A549 (cell line): ENCODE measurements around the gene MSL1.

Experiments
- CHD2 ChIP-seq: fragments of 150-350 bp; IDR thresholded peaks from 2 replicates; pipeline ENCODE4 v1.6.1; 2014; ENCODE audit warnings: low read length; ENCODE audit not compliant: partially characterized antibody
- EP300 ChIP-seq, 2 experiments: fragments of >200 bp; sonication (Bioruptor Twin); formaldehyde crosslinking; IDR thresholded peaks; 2 replicates in 1 of 2; 3 replicates in 1 of 2; pipeline ENCODE4 v1.6.1; 2016 to 2017
- JUN ChIP-seq, 2 experiments: fragments of >200 bp; sonication (Bioruptor Twin); formaldehyde crosslinking; IDR thresholded peaks; 2 replicates in 1 of 2; 3 replicates in 1 of 2; pipeline ENCODE4 v1.6.1; 2016 to 2017
- KDM5A ChIP-seq: fragments of 200-600 bp; sonication (generic); IDR thresholded peaks from 2 replicates; pipeline ENCODE4 v1.6.1; 2016; ENCODE audit warnings: antibody characterized with exemption, mild to moderate bottlenecking
- POLR2A ChIP-seq: IDR thresholded peaks from 2 replicates; pipeline ENCODE4 v1.6.1; 2012; ENCODE audit warnings: mild to moderate bottlenecking, low read length
- TF ChIP-seq, protein P1 (sequence below): IDR thresholded peaks from 2 replicates; pipeline ENCODE4 v1.6.1; 2012
- TF ChIP-seq, protein P2 (sequence below): fragments of >200 bp; sonication (Bioruptor Twin); formaldehyde crosslinking; IDR thresholded peaks from 3 replicates; pipeline ENCODE4 v1.5.1; 2016
- TF ChIP-seq, protein P3 (sequence below): fragments of 200-600 bp; sonication (generic); IDR thresholded peaks from 2 replicates; pipeline ENCODE4 v1.6.1; 2016; ENCODE audit warnings: antibody characterized with exemption, mild to moderate bottlenecking, moderate library complexity

DNA sequence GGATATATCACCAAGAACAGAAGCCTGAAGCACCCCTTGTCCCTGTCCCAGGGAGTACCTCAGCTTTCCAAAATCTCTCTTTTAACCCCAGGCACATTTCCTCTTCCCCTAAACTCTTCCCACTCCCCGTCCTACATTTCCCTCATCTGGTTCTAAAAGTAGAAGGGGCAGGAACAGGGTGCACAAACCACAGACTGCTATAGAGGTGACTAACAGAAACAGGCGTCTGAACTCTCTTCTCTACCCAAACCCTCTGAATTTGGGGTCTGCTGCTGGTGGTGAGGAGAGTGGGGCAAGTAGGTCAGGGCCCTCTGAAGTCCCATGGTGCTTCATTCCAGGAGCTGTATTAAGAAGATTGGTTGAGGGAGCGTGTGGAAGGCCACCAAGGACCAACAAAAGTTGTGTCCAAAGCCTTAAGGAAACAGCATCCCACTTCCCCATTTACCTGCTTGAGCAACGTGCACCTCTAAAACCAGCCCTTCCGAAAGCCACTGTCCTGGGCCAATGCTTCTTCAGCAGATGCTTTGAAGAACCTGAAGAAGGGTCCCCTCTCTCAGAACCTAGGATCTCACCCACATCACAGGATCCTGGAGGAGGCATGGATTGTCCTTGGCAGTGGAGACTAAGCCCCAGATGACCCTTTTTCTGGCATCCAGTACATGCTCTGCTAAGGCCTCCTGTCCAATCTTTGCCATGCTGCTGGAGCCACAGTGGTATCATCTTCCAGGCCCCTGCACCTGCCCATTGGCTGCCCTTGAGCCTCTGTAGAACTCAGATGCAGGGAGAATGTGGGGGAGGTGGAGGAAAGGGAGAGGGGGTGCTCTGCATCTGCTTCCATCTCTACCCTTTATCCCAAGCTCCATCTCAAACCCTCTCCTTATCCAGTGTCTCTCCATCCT lies 15.7 kb upstream of the MSL1 start:
- TF ChIP-seq, protein P1, sequence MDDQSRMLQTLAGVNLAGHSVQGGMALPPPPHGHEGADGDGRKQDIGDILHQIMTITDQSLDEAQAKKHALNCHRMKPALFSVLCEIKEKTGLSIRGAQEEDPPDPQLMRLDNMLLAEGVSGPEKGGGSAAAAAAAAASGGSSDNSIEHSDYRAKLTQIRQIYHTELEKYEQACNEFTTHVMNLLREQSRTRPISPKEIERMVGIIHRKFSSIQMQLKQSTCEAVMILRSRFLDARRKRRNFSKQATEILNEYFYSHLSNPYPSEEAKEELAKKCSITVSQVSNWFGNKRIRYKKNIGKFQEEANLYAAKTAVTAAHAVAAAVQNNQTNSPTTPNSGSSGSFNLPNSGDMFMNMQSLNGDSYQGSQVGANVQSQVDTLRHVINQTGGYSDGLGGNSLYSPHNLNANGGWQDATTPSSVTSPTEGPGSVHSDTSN, result no peak
- TF ChIP-seq POLR2A (no peak), EP300 (IDR thresholded peaks at IDR 0.05) (no peak), JUN (IDR thresholded peaks at IDR 0.05) (no peak), KDM5A (no peak), CHD2 (no peak)
- TF ChIP-seq, protein P2, sequence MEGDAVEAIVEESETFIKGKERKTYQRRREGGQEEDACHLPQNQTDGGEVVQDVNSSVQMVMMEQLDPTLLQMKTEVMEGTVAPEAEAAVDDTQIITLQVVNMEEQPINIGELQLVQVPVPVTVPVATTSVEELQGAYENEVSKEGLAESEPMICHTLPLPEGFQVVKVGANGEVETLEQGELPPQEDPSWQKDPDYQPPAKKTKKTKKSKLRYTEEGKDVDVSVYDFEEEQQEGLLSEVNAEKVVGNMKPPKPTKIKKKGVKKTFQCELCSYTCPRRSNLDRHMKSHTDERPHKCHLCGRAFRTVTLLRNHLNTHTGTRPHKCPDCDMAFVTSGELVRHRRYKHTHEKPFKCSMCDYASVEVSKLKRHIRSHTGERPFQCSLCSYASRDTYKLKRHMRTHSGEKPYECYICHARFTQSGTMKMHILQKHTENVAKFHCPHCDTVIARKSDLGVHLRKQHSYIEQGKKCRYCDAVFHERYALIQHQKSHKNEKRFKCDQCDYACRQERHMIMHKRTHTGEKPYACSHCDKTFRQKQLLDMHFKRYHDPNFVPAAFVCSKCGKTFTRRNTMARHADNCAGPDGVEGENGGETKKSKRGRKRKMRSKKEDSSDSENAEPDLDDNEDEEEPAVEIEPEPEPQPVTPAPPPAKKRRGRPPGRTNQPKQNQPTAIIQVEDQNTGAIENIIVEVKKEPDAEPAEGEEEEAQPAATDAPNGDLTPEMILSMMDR, result no peak
- TF ChIP-seq, protein P3, sequence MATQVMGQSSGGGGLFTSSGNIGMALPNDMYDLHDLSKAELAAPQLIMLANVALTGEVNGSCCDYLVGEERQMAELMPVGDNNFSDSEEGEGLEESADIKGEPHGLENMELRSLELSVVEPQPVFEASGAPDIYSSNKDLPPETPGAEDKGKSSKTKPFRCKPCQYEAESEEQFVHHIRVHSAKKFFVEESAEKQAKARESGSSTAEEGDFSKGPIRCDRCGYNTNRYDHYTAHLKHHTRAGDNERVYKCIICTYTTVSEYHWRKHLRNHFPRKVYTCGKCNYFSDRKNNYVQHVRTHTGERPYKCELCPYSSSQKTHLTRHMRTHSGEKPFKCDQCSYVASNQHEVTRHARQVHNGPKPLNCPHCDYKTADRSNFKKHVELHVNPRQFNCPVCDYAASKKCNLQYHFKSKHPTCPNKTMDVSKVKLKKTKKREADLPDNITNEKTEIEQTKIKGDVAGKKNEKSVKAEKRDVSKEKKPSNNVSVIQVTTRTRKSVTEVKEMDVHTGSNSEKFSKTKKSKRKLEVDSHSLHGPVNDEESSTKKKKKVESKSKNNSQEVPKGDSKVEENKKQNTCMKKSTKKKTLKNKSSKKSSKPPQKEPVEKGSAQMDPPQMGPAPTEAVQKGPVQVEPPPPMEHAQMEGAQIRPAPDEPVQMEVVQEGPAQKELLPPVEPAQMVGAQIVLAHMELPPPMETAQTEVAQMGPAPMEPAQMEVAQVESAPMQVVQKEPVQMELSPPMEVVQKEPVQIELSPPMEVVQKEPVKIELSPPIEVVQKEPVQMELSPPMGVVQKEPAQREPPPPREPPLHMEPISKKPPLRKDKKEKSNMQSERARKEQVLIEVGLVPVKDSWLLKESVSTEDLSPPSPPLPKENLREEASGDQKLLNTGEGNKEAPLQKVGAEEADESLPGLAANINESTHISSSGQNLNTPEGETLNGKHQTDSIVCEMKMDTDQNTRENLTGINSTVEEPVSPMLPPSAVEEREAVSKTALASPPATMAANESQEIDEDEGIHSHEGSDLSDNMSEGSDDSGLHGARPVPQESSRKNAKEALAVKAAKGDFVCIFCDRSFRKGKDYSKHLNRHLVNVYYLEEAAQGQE, result no peak
